Right lobe of liver (tissue), 6 donors: ENCODE results near the gene PAK5. TPM values are rescaled to one million over a fixed set of nuclear protein-coding genes. Genes with fewer than 3 reads are reported as not detected.

Source experiments
- ATAC-seq, 4 donors: fragments of 200-7000 bp; cut with Tn5 transposase; one replicate each; pipeline ENCODE4 v1.9.1; 2020; ENCODE audit warnings: mild to moderate bottlenecking in 4 of 4, moderate library complexity in 4 of 4
- DNase-seq, 3 donors: peaks; one replicate each; pipeline ENCODE4 v3.0.0-alpha.2; 2020
- H3K27ac ChIP-seq, 3 donors: fragments of 200-600 bp; one replicate each; pipeline ENCODE4 v1.8.0; 2022
- H3K27me3 ChIP-seq, 2 donors: fragments of 200-600 bp; one replicate each; pipeline ENCODE4 v1.8.0; 2022
- H3K36me3 ChIP-seq, 4 donors: fragments of 200-600 bp; sonication (generic) in 1 of 4; one replicate each; pipeline versions ENCODE4 v1.5.1 to v1.8.0; 2017 to 2022; ENCODE audit warnings: control low read depth in 1 of 4
- H3K4me1 ChIP-seq, 4 donors: fragments of 200-600 bp; sonication (generic) in 1 of 4; one replicate each; pipeline versions ENCODE4 v1.5.1 to v1.8.0; 2017 to 2022; ENCODE audit warnings: control low read depth in 1 of 4
- H3K4me3 ChIP-seq, 3 donors: fragments of 200-600 bp; one replicate each; pipeline ENCODE4 v1.8.0; 2022
- H3K9me3 ChIP-seq, 4 donors: fragments of 200-600 bp; sonication (generic) in 1 of 4; one replicate each; pipeline versions ENCODE4 v1.5.1 to v1.8.0; 2017 to 2022; ENCODE audit warnings: control low read depth in 1 of 4
- CTCF ChIP-seq, 4 donors: fragments of 200-600 bp in 3 of 4; fragments of 450-650 bp in 1 of 4; IDR thresholded peaks; one replicate each; pipeline versions ENCODE4 v1.5.1 to v1.8.0; 2016 to 2022; ENCODE audit warnings: antibody characterized with exemption in 4 of 4, mild to moderate bottlenecking in 2 of 4
- POLR2A ChIP-seq: fragments of 450-650 bp; IDR thresholded peaks from one replicate; pipeline ENCODE4 v1.6.1; 2017; ENCODE audit warnings: antibody characterized with exemption, mild to moderate bottlenecking
- WGBS: methylation state at CpG from one replicate; pipeline ENCODE4 v1.1.6; 2018; ENCODE audit warnings: low coverage, low lambda C conversion rate; ENCODE audit not compliant: insufficient coverage; ENCODE audit errors: missing lambda C conversion rate; 5-methylcytosine and 5-hydroxymethylcytosine counted together
- intact Hi-C, 2 donors: fragments of 100-400 bp; cut with DNase I; formaldehyde crosslinking; loops; one replicate each; pipeline versions ENCODE4 v1.11.2 to v1.14.1; 2022
- total RNA-seq, 6 experiments: library from RNA; depleted of rRNA in 2 of 6; stranded (reverse); fragments of >200 nt in 2 of 6; fragmentation: NEBNext Ultra II Directional in 3 of 6; extraction: Animal tissue kit (Norgen Biotek cat#: 25700) in 3 of 6; gene quantifications; one replicate each; pipeline versions ENCODE4 v1.1.0 to v1.2.4, GENCODE V29; 2016 to 2023
- donor health status: DM: no; HTN: yes; CAD: no.
- donor health status: DM: no; HTN: no; CAD: no.
- donor health status: DM: no; HTN: no; CAD: no.
- donor health status: DM: no; HTN: yes; CAD: no.
- donor health status: DM: no; HTN: yes; CAD: no.

The PAK5 gene
- total RNA-seq, 6 experiments from 2014 or later, result 0.05 to 0.07 TPM; not detected in 4

- TF ChIP-seq CTCF (IDR thresholded peaks at IDR 0.05) (no peak), POLR2A (no peak)
- DNase-seq (no peak), ATAC-seq (no peak)
- Histone ChIP-seq H3K4me3 (no peak overlapping the region), H3K4me1 (no peaks in the 10 kb centered on the region), H3K27me3 (no peaks in the 10 kb centered on the region), H3K9me3 (no peaks in the 10 kb centered on the region), H3K27ac (no peak overlapping the region), H3K36me3 (no peaks in the 10 kb centered on the region)
- intact Hi-C loops, result no loop called here
- WGBS, result 32% methylated on average over 1 of the region's 1 CpG
Measured at GRCh38 chr20:9592419-9592818, 246.5 kb downstream of the PAK5 start.

GRCh38 chr20:9591080-9591479 is 247.8 kb downstream of the PAK5 start:
- H3K4me1 ChIP-seq, result no peaks in the 10 kb centered on the region
- H3K9me3 ChIP-seq, result no peaks in the 10 kb centered on the region
- no peak for DNase-seq
- no peak for ATAC-seq
- no peak overlapping the region for H3K4me3 ChIP-seq
- H3K27me3 ChIP-seq, result no peaks in the 10 kb centered on the region
- no peak for TF ChIP-seq CTCF (IDR thresholded peaks at IDR 0.05)
- no peak for TF ChIP-seq POLR2A
- no peaks in the 10 kb centered on the region for H3K36me3 ChIP-seq
- H3K27ac ChIP-seq, result no peak overlapping the region
- intact Hi-C loops, result no loop called here

- Histone ChIP-seq H3K36me3 (no peaks in the 10 kb centered on the region), H3K27me3 (no peaks in the 10 kb centered on the region), H3K4me1 (no peaks in the 10 kb centered on the region), H3K27ac (no peak overlapping the region), H3K9me3 (no peaks in the 10 kb centered on the region), H3K4me3 (no peak overlapping the region)
- intact Hi-C loops, result no loop called here
- no peak for ATAC-seq
- TF ChIP-seq CTCF (IDR thresholded peaks at IDR 0.05) (no peak), POLR2A (no peak)
- 36% methylated on average over 1 of the region's 1 CpG for WGBS
- DNase-seq, result no peak
Measured at GRCh38 chr20:9590189-9590588, 248.7 kb downstream of the PAK5 start.

GRCh38 chr20:9588706-9589105 is 250.2 kb downstream of the PAK5 start:
- intact Hi-C loops, result no loop called here
- H3K27ac ChIP-seq, result no peak overlapping the region
- no peaks in the 10 kb centered on the region for H3K9me3 ChIP-seq
- no peaks in the 10 kb centered on the region for H3K36me3 ChIP-seq
- TF ChIP-seq POLR2A, result no peak
- TF ChIP-seq CTCF (IDR thresholded peaks at IDR 0.05), result no peak
- no CpG with 5 or more reads among the region's 1 CpG for WGBS
- ATAC-seq (no peak), DNase-seq (no peak)
- no peaks in the 10 kb centered on the region for H3K4me1 ChIP-seq
- H3K4me3 ChIP-seq, result no peak overlapping the region
- no peaks in the 10 kb centered on the region for H3K27me3 ChIP-seq

- Histone ChIP-seq H3K4me3 (no peak overlapping the region), H3K9me3 (no peaks in the 10 kb centered on the region), H3K36me3 (no peaks in the 10 kb centered on the region), H3K4me1 (no peaks in the 10 kb centered on the region), H3K27me3 (no peaks in the 10 kb centered on the region), H3K27ac (no peak overlapping the region)
- TF ChIP-seq POLR2A (no peak), CTCF (IDR thresholded peaks at IDR 0.05) (no peak)
- intact Hi-C loops, result no loop called here
- ATAC-seq (no peak), DNase-seq (no peak)
Measured at GRCh38 chr20:9583151-9583550, 255.7 kb downstream of the PAK5 start.
